H9 (cell line): Measurements from ENCODE around the gene HOMER3. TPM values are rescaled to one million over a fixed set of nuclear protein-coding genes. Genes with fewer than 3 reads are reported as not detected.
A peak's percentile ranks its signal among the peaks of the same experiment; 100 is the strongest.

Experiments
- DNase-seq: peaks from one replicate; pipeline ENCODE4 v3.0.0-alpha.2; 2017
- H2AFZ ChIP-seq: one replicate; pipeline ENCODE4 v1.6.1; 2013; ENCODE audit warnings: mild to moderate bottlenecking, low read length, control low read depth, moderate library complexity
- H2AK5ac ChIP-seq: 2 replicates; pipeline ENCODE4 v1.6.1; 2013; ENCODE audit warnings: low read length, control low read depth, mixed read lengths; ENCODE audit not compliant: insufficient read length
- H2BK120ac ChIP-seq: one replicate; pipeline ENCODE4 v1.6.1; 2013; ENCODE audit warnings: low read depth, mild to moderate bottlenecking, low read length, control low read depth, inconsistent platforms; ENCODE audit not compliant: poor library complexity, severe bottlenecking
- H2BK12ac ChIP-seq: 2 replicates; pipeline ENCODE4 v1.6.1; 2013; ENCODE audit warnings: low read length, control low read depth, mixed read lengths, low read depth; ENCODE audit not compliant: insufficient read length
- H2BK15ac ChIP-seq: 2 replicates; pipeline ENCODE4 v1.6.1; 2013; ENCODE audit warnings: low read depth, low read length, control low read depth
- H2BK20ac ChIP-seq: one replicate; pipeline ENCODE4 v1.6.1; 2013; ENCODE audit warnings: low read depth, mild to moderate bottlenecking, low read length, control low read depth, inconsistent platforms; ENCODE audit not compliant: poor library complexity, severe bottlenecking
- H2BK5ac ChIP-seq: 2 replicates; pipeline ENCODE4 v1.6.1; 2013; ENCODE audit warnings: low read length, control low read depth, mixed read lengths; ENCODE audit not compliant: insufficient read length
- H3K14ac ChIP-seq: 2 replicates; pipeline ENCODE4 v1.6.1; 2013; ENCODE audit warnings: low read length, control low read depth; ENCODE audit not compliant: insufficient read depth
- H3K18ac ChIP-seq: 2 replicates; pipeline ENCODE4 v1.6.1; 2013; ENCODE audit warnings: low read depth, mild to moderate bottlenecking, mixed read lengths, low read length, control low read depth; ENCODE audit not compliant: insufficient read length
- H3K23ac ChIP-seq: 2 replicates; pipeline ENCODE4 v1.6.1; 2013; ENCODE audit warnings: low read length, control low read depth, mixed read lengths, low read depth; ENCODE audit not compliant: insufficient read length
- H3K23me2 ChIP-seq: 2 replicates; pipeline ENCODE4 v1.6.1; 2013; ENCODE audit warnings: low read depth, mild to moderate bottlenecking, mixed read lengths, low read length, control low read depth; ENCODE audit not compliant: insufficient read length, poor library complexity, severe bottlenecking
- H3K27ac ChIP-seq: 2 replicates; pipeline ENCODE4 v1.5.1; 2013; ENCODE audit warnings: low read length, control low read depth, mixed read lengths, low read depth; ENCODE audit not compliant: insufficient read length
- H3K27me3 ChIP-seq: 2 replicates; pipeline ENCODE4 v1.6.1; 2013; ENCODE audit warnings: low read length, control low read depth, inconsistent platforms; ENCODE audit not compliant: insufficient read depth
- H3K4ac ChIP-seq: 2 replicates; pipeline ENCODE4 v1.6.1; 2013; ENCODE audit warnings: low read depth, mild to moderate bottlenecking, control low read depth, inconsistent platforms, low read length, moderate library complexity
- H3K4me1 ChIP-seq: 2 replicates; pipeline ENCODE4 v1.6.1; 2013; ENCODE audit warnings: low read length, control low read depth, inconsistent platforms; ENCODE audit not compliant: insufficient read depth
- H3K4me2 ChIP-seq: 2 replicates; pipeline ENCODE4 v1.6.1; 2013; ENCODE audit warnings: low read length, control low read depth, mixed read lengths; ENCODE audit not compliant: insufficient read length, insufficient read depth
- H3K56ac ChIP-seq: 2 replicates; pipeline ENCODE4 v1.6.1; 2013; ENCODE audit warnings: low read depth, mild to moderate bottlenecking, mixed read lengths, low read length, control low read depth; ENCODE audit not compliant: insufficient read length
- H3K79me1 ChIP-seq: 2 replicates; pipeline ENCODE4 v1.6.1; 2013; ENCODE audit warnings: low read depth, mild to moderate bottlenecking, moderate library complexity, low read length, control low read depth, inconsistent platforms; ENCODE audit not compliant: insufficient read depth, poor library complexity, severe bottlenecking
- H3K79me2 ChIP-seq: 2 replicates; pipeline ENCODE4 v1.6.1; 2013; ENCODE audit warnings: low read length, control low read depth, inconsistent platforms; ENCODE audit not compliant: insufficient read depth
- H3K9ac ChIP-seq: 2 replicates; pipeline ENCODE4 v1.6.1; 2013; ENCODE audit warnings: low read length, control low read depth, mixed read lengths; ENCODE audit not compliant: insufficient read length; ENCODE audit errors: extremely low read depth
- H3K9me3 ChIP-seq: one replicate; pipeline ENCODE4 v1.6.1; 2013; ENCODE audit warnings: low read depth, low read length, inconsistent platforms; ENCODE audit not compliant: control insufficient read depth
- H3T11ph ChIP-seq: one replicate; pipeline ENCODE4 v1.6.1; 2013; ENCODE audit warnings: mild to moderate bottlenecking, low read length, control low read depth, inconsistent platforms
- H4K20me1 ChIP-seq: one replicate; pipeline ENCODE4 v1.6.1; 2013; ENCODE audit not compliant: control insufficient read depth, insufficient read length, insufficient read depth
- H4K5ac ChIP-seq: 2 replicates; pipeline ENCODE4 v1.6.1; 2013; ENCODE audit warnings: low read depth, mild to moderate bottlenecking, mixed read lengths, low read length, control low read depth; ENCODE audit not compliant: insufficient read length
- H4K8ac ChIP-seq: replicated peaks from 2 replicates; pipeline ENCODE4 v1.6.1; 2013; ENCODE audit warnings: low read length, control low read depth, mixed read lengths, low read depth; ENCODE audit not compliant: insufficient read length
- H4K91ac ChIP-seq: 2 replicates; pipeline ENCODE4 v1.6.1; 2013; ENCODE audit warnings: low read depth, mild to moderate bottlenecking, moderate library complexity, mixed read lengths, low read length, control low read depth; ENCODE audit not compliant: insufficient read length
- H3K27ac Mint-ChIP-seq, 3 experiments: 2 replicates in 2 of 3; 3 replicates in 1 of 3; pipeline ENCODE4 v1.8.0; 2020 to 2021; ENCODE audit warnings: mixed read lengths in 3 of 3, mild to moderate bottlenecking in 1 of 3, moderate library complexity in 1 of 3
- H3K27me3 Mint-ChIP-seq: 2 replicates; pipeline ENCODE4 v1.8.0; 2021; ENCODE audit warnings: low read depth, mild to moderate bottlenecking, moderate library complexity, mixed read lengths
- H3K36me3 Mint-ChIP-seq, 3 experiments: 2 replicates in 2 of 3; 3 replicates in 1 of 3; pipeline ENCODE4 v1.8.0; 2020 to 2021; ENCODE audit warnings: low read depth in 3 of 3, mixed read lengths in 3 of 3; ENCODE audit not compliant: insufficient read depth in 1 of 3
- H3K4me1 Mint-ChIP-seq, 2 experiments: 2 replicates each; pipeline ENCODE4 v1.8.0; 2020; ENCODE audit warnings: mixed read lengths in 2 of 2
- H3K4me3 Mint-ChIP-seq, 2 experiments: 2 replicates in 1 of 2; 3 replicates in 1 of 2; pipeline ENCODE4 v1.8.0; 2020 to 2021; ENCODE audit warnings: mild to moderate bottlenecking in 2 of 2, mixed read lengths in 2 of 2, moderate library complexity in 1 of 2
- H3K9me3 Mint-ChIP-seq, 2 experiments: 2 replicates in 1 of 2; 3 replicates in 1 of 2; pipeline ENCODE4 v1.8.0; 2020; ENCODE audit warnings: mild to moderate bottlenecking in 2 of 2, mixed read lengths in 2 of 2, moderate library complexity in 1 of 2
- CTCF ChIP-seq: fragments of 200-600 bp; sonication (generic); conservative IDR thresholded peaks from 3 replicates; pipeline ENCODE4 v1.8.0; 2021; ENCODE audit warnings: antibody characterized with exemption, mild to moderate bottlenecking
- WGBS: extraction: QIAGEN DNeasy Blood & Tissue Kit; methylation state at CpG from one replicate; pipeline ENCODE4 v1.1.7; 2013; ENCODE audit warnings: missing lambda C conversion rate, low lambda C conversion rate, mixed read lengths; ENCODE audit not compliant: insufficient read length; ENCODE audit errors: extremely low coverage; 5-methylcytosine and 5-hydroxymethylcytosine counted together
- total RNA-seq: library from RNA; stranded (reverse); gene quantifications from 2 replicates; pipeline ENCODE4 v1.2.1, GENCODE V29; 2021

Gene HOMER3
- total RNA-seq, 1 experiment from 2014 or later, result 20.2 TPM

GRCh38 chr19:18978616-18979015 lies 37.6 kb upstream of the HOMER3 start:
- no peaks in the 10 kb centered on the region for H3K23me2 ChIP-seq
- WGBS, result no CpG with 5 or more reads among the region's 7 CpGs
- H3K9me3 ChIP-seq, result no peaks in the 10 kb centered on the region
- no peak overlapping the region for H2AK5ac ChIP-seq
- H3T11ph ChIP-seq, result no peak overlapping the region
- no peak overlapping the region for H2BK5ac ChIP-seq
- no peak overlapping the region for H2BK12ac ChIP-seq
- no peak overlapping the region for H3K4ac ChIP-seq
- no peaks in the 10 kb centered on the region for H3K79me1 ChIP-seq
- no peak overlapping the region for H4K91ac ChIP-seq
- DNase-seq, result no peak
- TF ChIP-seq CTCF, result no peak
- H3K18ac ChIP-seq, result no peak overlapping the region
- no peak overlapping the region for H4K8ac ChIP-seq
- H3K27me3 Mint-ChIP-seq, result peaks cover 28% of the 10 kb centered on the region
- no peak overlapping the region for H3K23ac ChIP-seq
- H3K79me2 ChIP-seq, result no peaks in the 10 kb centered on the region
- H3K36me3 Mint-ChIP-seq, result no peaks in the 10 kb centered on the region
- H4K20me1 ChIP-seq, result no peaks in the 10 kb centered on the region
- H2BK15ac ChIP-seq, result no peak overlapping the region
- no peaks in the 10 kb centered on the region for H3K9me3 Mint-ChIP-seq
- H2BK120ac ChIP-seq, result no peak overlapping the region
- no peak overlapping the region for H2AFZ ChIP-seq
- no peak overlapping the region for H3K27ac ChIP-seq
- peak overlapping the region in 1 of 3 experiments; percentile 53; a peak in 1 of 7 replicates for H3K27ac Mint-ChIP-seq
- H3K14ac ChIP-seq, result no peak overlapping the region
- no peaks in the 10 kb centered on the region for H3K4me1 ChIP-seq
- no peaks in the 10 kb centered on the region for H3K27me3 ChIP-seq
- H3K56ac ChIP-seq, result no peak overlapping the region
- H4K5ac ChIP-seq, result no peak overlapping the region
- no peak overlapping the region for H2BK20ac ChIP-seq
- H3K9ac ChIP-seq, result no peak overlapping the region
- H3K4me2 ChIP-seq, result no peak overlapping the region
- H3K4me1 Mint-ChIP-seq, result peaks cover 0 to 6% of the 10 kb centered on the region in 2 experiments; a peak in 1 of 4 replicates
- H3K4me3 Mint-ChIP-seq, result no peak overlapping the region
